ENCODE results near the gene FRMD3. TPM values are rescaled to one million over a fixed set of nuclear protein-coding genes. Genes with fewer than 3 reads are reported as not detected.
A peak's percentile ranks its signal among the peaks of the same experiment; 100 is the strongest.

The FRMD3 gene
- total RNA-seq, 1 experiment from 2014 or later = 14.5 TPM

GRCh38 chr9:83296123-83296522 lies 242.1 kb downstream of the FRMD3 start:
- in situ Hi-C loops (cut with HindIII; ENCODE audit: low pct_unique_long_range_greater_than_20kb, low sequenced_read_pairs) (no loop called here), intact Hi-C loops (cut with micrococcal nuclease; ENCODE audit: unreplicated experiment) (no loop called here)
- POLR2A ChIA-PET = no interaction called here
- Histone ChIP-seq H3K27ac (ENCODE audit: low read length) (no peak overlapping the region), H3K36me3 (ENCODE audit: control insufficient read depth, insufficient read depth, low read length) (no peaks in the 10 kb centered on the region), H3K4me3 (ENCODE audit: low read depth in 2 of 2, low read length in 2 of 2) (no peak overlapping the region), H3K27me3 (ENCODE audit: control insufficient read depth, insufficient read depth, low read length) (no peaks in the 10 kb centered on the region), H3K4me1 (ENCODE audit: control insufficient read depth, insufficient read depth, low read length) (no peaks in the 10 kb centered on the region), H3K9me3 (ENCODE audit: control insufficient read depth, insufficient read depth, low read depth, low read length) (no peaks in the 10 kb centered on the region)
- TF ChIP-seq SIN3A (IDR thresholded peaks at IDR 0.05; ENCODE audit: borderline replicate concordance, insufficient read depth, low read depth, low read length) = no peak
- TF ChIP-seq TCF7L2 (IDR thresholded peaks at IDR 0.05; ENCODE audit: low read depth, low read length) = peak; percentile 36; the same call in 1 of the 2 replicates
- TF ChIP-seq CTCF (IDR thresholded peaks at IDR 0.05) = no peak
- peak; percentile 70 to 71; a peak in 3 of 4 replicates for TF ChIP-seq REST (IDR thresholded peaks at IDR 0.05; ENCODE audit: insufficient read depth in 1 of 2, low read depth in 2 of 2, low read length in 1 of 2)
- no TSS peak for BruUV-seq (replicated peaks)
- ATAC-seq (no peak), DNase-seq (ENCODE audit: low read depth, low spot score) (no peak)
- CTCF ChIA-PET = no interaction called here

- BruUV-seq (replicated peaks) = no TSS peak
- no peak overlapping the region for H3K4me3 ChIP-seq (ENCODE audit: low read depth in 2 of 2, low read length in 2 of 2)
- no peaks in the 10 kb centered on the region for H3K36me3 ChIP-seq (ENCODE audit: control insufficient read depth, insufficient read depth, low read length)
- TF ChIP-seq SIN3A (IDR thresholded peaks at IDR 0.05; ENCODE audit: borderline replicate concordance, insufficient read depth, low read depth, low read length) (no peak), TCF7L2 (IDR thresholded peaks at IDR 0.05; ENCODE audit: low read depth, low read length) (no peak), CTCF (IDR thresholded peaks at IDR 0.05) (no peak), POLR2AphosphoS5 (IDR thresholded peaks at IDR 0.05; ENCODE audit: low read depth, low read length) (no peak), REST (IDR thresholded peaks at IDR 0.05; ENCODE audit: insufficient read depth in 1 of 2, low read depth in 2 of 2, low read length in 1 of 2) (no peak)
- CTCF ChIA-PET = no interaction called here
- in situ Hi-C loops (cut with HindIII; ENCODE audit: low pct_unique_long_range_greater_than_20kb, low sequenced_read_pairs) (no loop called here), intact Hi-C loops (cut with micrococcal nuclease; ENCODE audit: unreplicated experiment) (no loop called here)
- ATAC-seq (no peak), DNase-seq (ENCODE audit: low read depth, low spot score) (no peak)
- POLR2A ChIA-PET = no interaction called here
- H3K27me3 ChIP-seq (ENCODE audit: control insufficient read depth, insufficient read depth, low read length) = no peaks in the 10 kb centered on the region
- no peaks in the 10 kb centered on the region for H3K9me3 ChIP-seq (ENCODE audit: control insufficient read depth, insufficient read depth, low read depth, low read length)
- H3K27ac ChIP-seq (ENCODE audit: low read length) = no peak overlapping the region
- no peaks in the 10 kb centered on the region for H3K4me1 ChIP-seq (ENCODE audit: control insufficient read depth, insufficient read depth, low read length)
Measured at GRCh38 chr9:83294816-83295215, 243.4 kb downstream of the FRMD3 start.

Data from Panc1 (cell line).